ENCODE measurements around the gene ARL4D. TPM values are rescaled to one million over a fixed set of nuclear protein-coding genes. Genes with fewer than 3 reads are reported as not detected.
A peak's percentile ranks its signal among the peaks of the same experiment; 100 is the strongest.
"Not testable (repeated sequence)": the region's sequence is repeated elsewhere in the genome, so short reads cannot be mapped to it uniquely, and the experiment has no call there.

ARL4D gene
- total RNA-seq, 1 donor from 2014 or later = 19.7 TPM

GRCh38 chr17:43389046-43389947 lies 9.5 kb upstream of the ARL4D start:
- H3K27ac Mint-ChIP-seq (ENCODE audit: unreplicated experiment) = peak overlapping the region; percentile 96
- no peaks in the 10 kb centered on the region for H3K79me2 ChIP-seq (ENCODE audit: insufficient read depth, low read length)
- peak overlapping the region; percentile 78 for H3K4me3 ChIP-seq (ENCODE audit: insufficient read depth, low read depth, low read length)
- H3K4me3 Mint-ChIP-seq (ENCODE audit: unreplicated experiment) = peak overlapping the region; percentile 86
- FAIRE-seq (no peak), DNase-seq (ENCODE audit: low read depth) (peak; percentile 71)
- peak overlapping the region; percentile 94 for H2AFZ ChIP-seq (ENCODE audit: low read depth, low read length)
- H3K36me3 Mint-ChIP-seq (ENCODE audit: low read depth, unreplicated experiment) = no peaks in the 10 kb centered on the region
- peak overlapping the region; percentile 100 for H3K4me2 ChIP-seq (ENCODE audit: low read length)
- H3K27me3 ChIP-seq (ENCODE audit: insufficient read depth, low read length) = no peaks in the 10 kb centered on the region
- H3K4me1 ChIP-seq (ENCODE audit: insufficient read depth, low read length) = peaks cover 12% of the 10 kb centered on the region
- TF ChIP-seq CTCF (IDR thresholded peaks at IDR 0.05; ENCODE audit: insufficient read depth, low read depth, low read length) (peak; percentile 92), EZH2 (IDR thresholded peaks at IDR 0.05; ENCODE audit: insufficient read depth, low read length) (no peak)
- H3K9ac ChIP-seq (ENCODE audit: low read length) = peak overlapping the region; percentile 96
- peaks cover 4% of the 10 kb centered on the region for H3K27me3 Mint-ChIP-seq (ENCODE audit: low read depth, unreplicated experiment)
- peaks cover 4% of the 10 kb centered on the region for H3K4me1 Mint-ChIP-seq (ENCODE audit: low read depth, unreplicated experiment)
- no peaks in the 10 kb centered on the region for H3K9me3 ChIP-seq (ENCODE audit: insufficient read depth, low read depth, low read length)
- peak overlapping the region; percentile 97 for H3K27ac ChIP-seq (ENCODE audit: low read depth, low read length)
- H3K9me3 Mint-ChIP-seq (ENCODE audit: unreplicated experiment) = no peaks in the 10 kb centered on the region
- no peaks in the 10 kb centered on the region for H3K36me3 ChIP-seq (ENCODE audit: insufficient read depth, low read length)
- no peaks in the 10 kb centered on the region for H4K20me1 ChIP-seq (ENCODE audit: insufficient read depth, low read length)

- no peaks in the 10 kb centered on the region for H3K36me3 Mint-ChIP-seq (ENCODE audit: low read depth, unreplicated experiment)
- Histone ChIP-seq H2AFZ (ENCODE audit: low read depth, low read length) (no peak overlapping the region), H3K79me2 (ENCODE audit: insufficient read depth, low read length) (no peaks in the 10 kb centered on the region), H3K9me3 (ENCODE audit: insufficient read depth, low read depth, low read length) (no peaks in the 10 kb centered on the region), H3K27me3 (ENCODE audit: insufficient read depth, low read length) (no peaks in the 10 kb centered on the region), H3K4me3 (ENCODE audit: insufficient read depth, low read depth, low read length) (no peak overlapping the region), H4K20me1 (ENCODE audit: insufficient read depth, low read length) (no peaks in the 10 kb centered on the region), H3K27ac (ENCODE audit: low read depth, low read length) (no peak overlapping the region), H3K36me3 (ENCODE audit: insufficient read depth, low read length) (no peaks in the 10 kb centered on the region), H3K4me2 (ENCODE audit: low read length) (no peak overlapping the region), H3K4me1 (ENCODE audit: insufficient read depth, low read length) (peaks cover 12% of the 10 kb centered on the region), H3K9ac (ENCODE audit: low read length) (no peak overlapping the region)
- TF ChIP-seq EZH2 (IDR thresholded peaks at IDR 0.05; ENCODE audit: insufficient read depth, low read length) = no peak
- peaks cover 4% of the 10 kb centered on the region for H3K4me1 Mint-ChIP-seq (ENCODE audit: low read depth, unreplicated experiment)
- FAIRE-seq = no peak
- H3K27ac Mint-ChIP-seq (ENCODE audit: unreplicated experiment) = no peak overlapping the region
- H3K9me3 Mint-ChIP-seq (ENCODE audit: unreplicated experiment) = no peaks in the 10 kb centered on the region
- no peaks in the 10 kb centered on the region for H3K27me3 Mint-ChIP-seq (ENCODE audit: low read depth, unreplicated experiment)
- DNase-seq (ENCODE audit: low read depth) = no peak
- no peak overlapping the region for H3K4me3 Mint-ChIP-seq (ENCODE audit: unreplicated experiment)
Observed at GRCh38 chr17:43392397-43392796, 6.4 kb upstream of the ARL4D start.

GRCh38 chr17:43393944-43394482 lies 4.8 kb upstream of the ARL4D start:
- Histone ChIP-seq H3K36me3 (ENCODE audit: insufficient read depth, low read length) (no peaks in the 10 kb centered on the region), H3K4me1 (ENCODE audit: insufficient read depth, low read length) (peaks cover 14% of the 10 kb centered on the region), H3K4me2 (ENCODE audit: low read length) (peak overlapping the region; percentile 17), H3K27me3 (ENCODE audit: insufficient read depth, low read length) (no peaks in the 10 kb centered on the region), H3K4me3 (ENCODE audit: insufficient read depth, low read depth, low read length) (no peak overlapping the region), H3K79me2 (ENCODE audit: insufficient read depth, low read length) (peaks cover 3% of the 10 kb centered on the region), H3K27ac (ENCODE audit: low read depth, low read length) (no peak overlapping the region), H3K9me3 (ENCODE audit: insufficient read depth, low read depth, low read length) (no peaks in the 10 kb centered on the region), H3K9ac (ENCODE audit: low read length) (peak overlapping the region; percentile 48), H2AFZ (ENCODE audit: low read depth, low read length) (peak overlapping the region; percentile 81), H4K20me1 (ENCODE audit: insufficient read depth, low read length) (no peaks in the 10 kb centered on the region)
- Mint-ChIP-seq H3K9me3 (ENCODE audit: unreplicated experiment) (no peaks in the 10 kb centered on the region), H3K36me3 (ENCODE audit: low read depth, unreplicated experiment) (no peaks in the 10 kb centered on the region), H3K27me3 (ENCODE audit: low read depth, unreplicated experiment) (no peaks in the 10 kb centered on the region), H3K27ac (ENCODE audit: unreplicated experiment) (no peak overlapping the region), H3K4me1 (ENCODE audit: low read depth, unreplicated experiment) (peaks cover 3% of the 10 kb centered on the region), H3K4me3 (ENCODE audit: unreplicated experiment) (no peak overlapping the region)
- DNase-seq (ENCODE audit: low read depth) (peak; percentile 48), FAIRE-seq (no peak)
- TF ChIP-seq CTCF (IDR thresholded peaks at IDR 0.05; ENCODE audit: insufficient read depth, low read depth, low read length) (peak; percentile 94), EZH2 (IDR thresholded peaks at IDR 0.05; ENCODE audit: insufficient read depth, low read length) (no peak)

- not testable (repeated sequence) for H3K4me3 Mint-ChIP-seq (ENCODE audit: unreplicated experiment); H3K27me3 Mint-ChIP-seq (ENCODE audit: low read depth, unreplicated experiment); H3K27me3 ChIP-seq (ENCODE audit: insufficient read depth, low read length); H3K4me1 ChIP-seq (ENCODE audit: insufficient read depth, low read length); H3K4me3 ChIP-seq (ENCODE audit: insufficient read depth, low read depth, low read length); H3K9me3 ChIP-seq (ENCODE audit: insufficient read depth, low read depth, low read length); H3K4me1 Mint-ChIP-seq (ENCODE audit: low read depth, unreplicated experiment); FAIRE-seq; H3K9me3 Mint-ChIP-seq (ENCODE audit: unreplicated experiment); H3K27ac ChIP-seq (ENCODE audit: low read depth, low read length); H3K9ac ChIP-seq (ENCODE audit: low read length); H3K4me2 ChIP-seq (ENCODE audit: low read length); H3K36me3 ChIP-seq (ENCODE audit: insufficient read depth, low read length); DNase-seq (ENCODE audit: low read depth); H3K36me3 Mint-ChIP-seq (ENCODE audit: low read depth, unreplicated experiment); H4K20me1 ChIP-seq (ENCODE audit: insufficient read depth, low read length); H3K79me2 ChIP-seq (ENCODE audit: insufficient read depth, low read length); H3K27ac Mint-ChIP-seq (ENCODE audit: unreplicated experiment)
- peak overlapping the region; percentile 81 for H2AFZ ChIP-seq (ENCODE audit: low read depth, low read length)
Observed at GRCh38 chr17:43394696-43395095, 4.1 kb upstream of the ARL4D start.
